Stimulated activated CD8-positive, alpha-beta memory T cell treated with anti-CD3 and anti-CD28 coated beads, Interleukin-2, amount 100 ng/mL, for 48 hours (primary cell): ENCODE data around the gene CISD2.
"Not testable (repeated sequence)": the region's sequence is repeated elsewhere in the genome, so short reads cannot be mapped to it uniquely, and the experiment has no call there.

ENCODE experiments used
- DNase-seq, 2 donors: peaks; one replicate each; pipeline ENCODE4 v3.0.0-alpha.2; 2020; ENCODE audit warnings: low read depth in 2 of 2

CISD2 gene, protein sequence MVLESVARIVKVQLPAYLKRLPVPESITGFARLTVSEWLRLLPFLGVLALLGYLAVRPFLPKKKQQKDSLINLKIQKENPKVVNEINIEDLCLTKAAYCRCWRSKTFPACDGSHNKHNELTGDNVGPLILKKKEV

DNA sequence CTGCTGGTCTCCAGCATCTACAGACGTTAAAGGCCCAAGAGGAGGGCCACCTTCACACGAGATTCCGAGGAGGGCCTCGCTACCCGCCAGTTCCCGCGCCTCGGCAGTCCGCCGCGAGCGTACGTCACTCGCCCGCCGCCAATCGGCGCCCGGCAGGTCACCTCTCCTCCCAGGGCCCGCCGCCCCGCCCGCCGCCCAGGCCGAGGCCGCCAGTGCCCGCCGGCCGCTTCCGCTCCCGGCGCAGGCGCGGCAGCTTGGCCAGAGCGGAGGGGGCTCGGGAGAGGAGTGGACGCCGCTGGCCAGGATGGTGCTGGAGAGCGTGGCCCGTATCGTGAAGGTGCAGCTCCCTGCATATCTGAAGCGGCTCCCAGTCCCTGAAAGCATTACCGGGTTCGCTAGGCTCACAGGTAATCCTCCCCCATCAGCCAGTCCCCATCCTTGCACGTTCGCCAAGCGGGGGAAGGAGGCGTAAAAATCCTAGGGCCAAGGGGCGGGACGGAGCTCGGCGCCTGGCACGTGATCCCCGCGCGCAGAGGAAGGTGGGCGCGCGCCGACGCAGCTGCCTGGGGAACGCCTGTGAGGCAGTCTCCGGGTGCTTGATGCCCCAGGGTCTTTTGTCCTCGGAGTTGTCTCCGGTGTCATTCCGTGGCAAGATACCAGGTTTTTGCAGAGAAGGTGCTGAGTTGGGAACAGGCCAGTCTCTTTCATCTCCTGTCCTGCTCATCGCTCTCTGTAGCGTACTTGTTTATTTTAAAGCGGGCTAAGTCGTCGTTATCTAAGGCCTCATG lies at the start of gene CISD2:
TSS of gene CISD2 (plus strand) at position 212 of the 788 bp plus-strand sequence. CDS start at position 305, 93 bp downstream.
- DNase-seq, result peak; percentile 87

DNA sequence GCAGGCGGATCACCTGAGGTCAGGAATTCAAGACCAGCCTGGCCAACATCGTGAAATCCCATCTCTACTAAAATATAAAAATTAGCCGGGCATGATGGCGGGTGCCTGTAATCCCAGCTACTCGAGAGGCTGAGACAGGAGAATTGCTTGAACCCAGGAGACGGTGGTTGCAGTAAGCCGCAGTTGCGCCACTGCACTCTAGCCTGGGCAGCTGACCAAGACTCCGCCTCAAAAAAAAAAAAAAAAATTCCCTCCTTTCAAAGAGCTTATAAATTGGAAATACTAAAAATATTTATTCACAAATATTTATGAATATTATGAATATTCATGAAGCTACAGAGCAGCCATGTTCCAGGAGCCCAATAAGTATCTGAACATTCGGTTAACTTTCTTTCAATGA lies 49.7 kb upstream of the CISD2 start:
- DNase-seq, result not testable (repeated sequence)

DNA sequence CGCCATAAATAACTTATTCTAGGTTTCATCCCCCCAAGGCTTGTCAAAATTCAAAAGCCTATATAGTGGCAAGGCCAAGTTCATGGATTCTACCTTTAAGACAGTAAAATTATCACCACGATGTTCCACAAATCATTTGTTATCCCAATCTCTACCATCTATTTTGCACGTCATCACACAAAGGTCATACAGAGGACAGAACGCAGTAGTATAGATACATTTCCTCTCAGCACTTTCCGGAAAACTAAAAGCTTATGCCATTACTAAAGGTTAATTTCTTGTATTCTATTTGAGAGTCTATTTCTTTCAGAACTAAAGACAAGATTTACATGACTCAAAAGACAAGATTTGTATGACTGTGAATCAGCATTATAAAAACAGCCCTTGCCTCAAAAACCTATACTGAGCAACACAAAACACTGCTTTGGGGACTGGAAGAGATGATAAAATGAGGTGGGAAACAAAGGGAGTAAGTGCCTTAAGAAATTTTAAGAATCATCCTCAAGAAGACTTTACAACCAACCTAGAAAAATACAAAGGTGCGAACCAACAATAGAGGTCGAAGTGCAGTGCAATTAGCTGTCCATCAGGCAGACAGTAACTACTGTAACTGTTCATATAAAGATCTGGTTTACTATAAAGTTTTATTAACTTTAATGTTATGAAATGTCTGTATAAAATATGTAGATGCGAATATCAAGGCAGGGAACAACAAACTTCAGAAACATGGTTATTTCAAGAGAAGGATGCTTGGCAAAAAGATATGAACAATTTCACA lies 49.0 kb upstream of the CISD2 start:
- DNase-seq, result no peak

DNA sequence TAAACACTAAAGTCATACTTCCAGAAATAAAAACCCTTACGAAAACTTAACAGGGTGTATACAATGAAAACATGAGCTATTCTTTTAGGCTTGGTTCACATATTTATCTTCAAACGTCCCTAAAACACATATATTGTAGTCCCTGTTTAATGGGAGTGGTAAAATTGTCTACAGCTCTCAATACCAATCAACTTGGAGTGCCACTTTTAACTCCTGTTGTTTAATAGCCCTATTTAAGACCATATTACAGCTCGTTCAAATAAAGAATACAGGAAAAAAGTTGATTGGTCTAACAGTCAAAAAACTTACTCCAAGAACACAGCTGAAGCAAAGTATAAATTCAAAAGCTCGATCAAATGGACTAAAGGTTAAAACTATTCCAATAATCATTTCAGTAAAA lies 45.3 kb upstream of the CISD2 start:
- no peak for DNase-seq

DNA sequence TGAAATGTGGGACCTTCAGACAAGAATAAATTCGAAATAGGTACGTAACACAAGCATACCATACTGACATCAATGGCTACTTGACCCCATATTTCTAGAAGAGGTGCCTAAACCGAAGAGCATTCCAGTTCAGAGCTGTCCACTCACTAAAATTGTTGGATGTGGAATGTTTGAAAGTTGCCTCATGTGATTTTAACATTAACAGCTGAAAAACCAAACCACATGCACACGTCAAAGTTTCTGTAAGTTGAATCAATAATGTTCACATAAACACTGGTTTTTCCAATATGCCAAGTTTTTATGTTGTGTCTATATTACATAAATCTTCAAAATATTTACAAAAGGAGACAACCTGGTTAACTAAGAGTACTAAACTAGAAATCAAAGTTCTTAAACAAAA lies 44.9 kb upstream of the CISD2 start:
- DNase-seq, result no peak

DNA sequence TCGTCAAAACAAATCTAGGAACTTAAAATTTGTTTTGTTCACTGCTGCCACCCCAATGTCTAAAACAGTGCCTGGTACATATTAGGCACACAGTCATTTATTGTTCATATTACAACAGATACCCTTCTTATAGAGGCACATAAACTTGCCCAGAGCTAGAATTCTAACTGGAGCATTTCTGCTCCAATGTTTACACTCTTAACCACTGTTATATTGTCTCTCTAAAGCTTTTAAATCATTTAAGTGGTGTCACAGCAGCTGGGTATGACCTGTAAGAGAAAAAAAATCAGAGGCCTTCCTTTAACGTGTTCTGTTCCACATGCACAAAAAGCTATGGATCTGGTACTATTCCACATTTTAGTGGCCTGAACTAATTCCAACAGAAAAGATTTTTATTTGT lies 44.4 kb upstream of the CISD2 start:
- DNase-seq, result no peak

DNA sequence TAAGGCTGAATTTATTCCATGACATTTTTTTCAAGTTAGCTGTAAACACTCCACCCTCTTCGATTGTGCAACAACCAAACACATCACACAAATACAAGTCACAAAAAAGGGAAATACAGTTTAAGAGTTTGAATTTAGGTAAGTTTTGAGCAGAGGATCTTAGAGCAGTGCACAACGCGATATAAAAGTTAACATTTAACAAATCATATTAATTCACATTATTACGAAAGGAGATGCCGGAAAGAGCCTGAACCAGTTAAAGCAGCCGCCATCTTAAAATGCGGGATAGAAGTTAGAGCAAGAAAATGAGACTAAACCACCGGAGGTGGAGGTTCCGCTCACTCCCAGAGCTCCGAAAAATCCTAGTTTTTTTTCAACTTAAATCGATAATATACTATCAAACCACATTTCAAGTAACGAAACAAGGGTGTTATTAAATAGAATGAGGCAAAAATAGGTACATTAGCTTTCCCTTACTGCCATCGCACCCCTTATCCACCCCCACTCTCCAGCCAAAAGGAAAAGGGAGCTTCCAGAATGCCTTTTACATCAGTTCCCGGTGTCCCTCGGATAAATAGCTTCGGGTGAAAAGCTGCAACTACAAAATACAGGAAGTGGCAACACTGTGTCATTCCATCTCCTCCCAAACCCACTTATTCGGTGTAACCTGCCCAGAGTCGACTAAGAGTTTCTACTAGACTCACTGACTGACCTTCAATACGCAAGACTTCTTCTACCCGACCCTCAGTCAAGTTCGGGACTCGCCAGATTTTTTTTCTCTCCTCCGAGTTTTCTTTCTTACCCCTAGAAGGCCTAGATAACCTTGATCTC lies 43.3 kb upstream of the CISD2 start:
- DNase-seq, result no peak

DNA sequence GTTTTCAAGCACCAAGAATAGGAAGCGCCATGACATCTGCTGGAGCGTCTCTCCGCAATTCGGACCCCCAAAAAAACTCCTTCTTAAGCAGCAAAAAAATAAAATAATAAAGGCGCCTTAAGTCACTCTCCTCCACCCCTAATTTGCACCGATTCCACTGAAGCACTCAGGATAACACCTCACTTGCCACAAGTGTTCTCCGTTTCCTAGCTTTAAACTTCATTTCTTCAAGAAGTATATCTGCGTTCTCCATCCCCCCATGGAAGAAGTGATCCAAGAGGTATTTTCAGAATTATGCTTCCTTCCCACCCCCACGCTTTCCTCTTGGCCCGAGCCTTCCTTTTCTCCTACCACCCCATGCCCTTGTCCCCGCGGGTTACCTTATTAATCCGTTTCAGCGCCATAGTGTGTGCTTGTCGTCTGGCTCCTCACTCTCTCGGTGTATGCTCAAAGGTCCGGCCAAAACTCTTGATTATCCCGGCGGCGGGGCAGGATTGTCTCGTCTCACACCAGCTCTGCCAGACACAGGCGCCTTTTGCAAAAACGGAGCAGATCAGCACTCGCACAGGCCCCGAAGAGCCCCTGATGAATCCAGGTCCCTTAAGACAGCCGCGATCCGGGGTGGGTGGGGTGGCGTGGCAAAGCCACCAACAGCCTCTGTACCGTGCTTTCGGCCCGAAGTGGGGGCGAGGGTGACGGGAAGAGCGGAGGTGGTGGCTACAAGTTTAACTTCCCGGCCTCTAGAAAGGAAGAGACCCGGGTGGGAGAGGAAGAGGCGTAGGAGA lies 42.5 kb upstream of the CISD2 start:
- peak in 1 of 2 donors; percentile 62 for DNase-seq

DNA sequence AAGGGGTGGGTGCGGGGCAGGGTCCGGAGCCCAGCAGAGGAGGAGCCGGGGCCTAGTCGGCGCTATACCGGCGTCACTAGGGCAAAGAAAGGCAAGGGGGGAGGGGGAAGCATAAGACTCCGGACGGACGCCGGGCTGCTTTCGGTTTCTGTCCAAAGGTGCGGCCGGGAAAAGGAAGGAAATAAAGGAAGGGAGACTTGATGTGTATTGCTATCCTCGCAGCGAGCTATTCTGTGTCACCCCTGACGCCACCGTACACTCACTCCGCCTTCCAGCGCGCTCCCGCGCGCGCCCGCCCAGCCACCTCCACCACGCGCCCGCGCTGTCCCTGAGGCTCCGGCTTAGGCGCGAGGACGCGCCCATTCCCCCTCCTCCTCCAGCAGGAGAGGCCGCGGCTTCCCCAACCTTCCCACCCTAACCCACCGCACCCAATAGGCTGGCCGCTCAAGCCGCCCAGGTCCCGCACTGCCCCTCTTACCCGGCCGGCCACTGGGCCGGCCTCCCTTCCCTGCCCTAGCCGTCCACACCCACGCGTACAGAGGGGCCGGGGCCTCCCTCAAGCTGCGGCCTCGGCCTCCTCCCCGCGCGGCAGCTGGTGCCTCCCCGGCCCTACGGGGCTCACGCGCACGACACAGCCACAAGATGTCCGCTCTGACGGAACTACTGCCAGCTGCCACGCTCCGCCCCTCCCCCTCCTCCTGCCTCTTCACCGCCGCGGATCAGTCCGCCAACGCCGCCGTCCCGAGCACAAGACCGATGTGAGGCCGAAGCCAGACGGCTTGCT lies 41.7 kb upstream of the CISD2 start, which contains the start of gene UBE2D3:
TSS of gene UBE2D3 (minus strand) at position 662 of the 784 bp plus-strand sequence. CDS start 1,043 bp downstream, outside the sequence.
- DNase-seq, result peak; percentile 86 to 93

DNA sequence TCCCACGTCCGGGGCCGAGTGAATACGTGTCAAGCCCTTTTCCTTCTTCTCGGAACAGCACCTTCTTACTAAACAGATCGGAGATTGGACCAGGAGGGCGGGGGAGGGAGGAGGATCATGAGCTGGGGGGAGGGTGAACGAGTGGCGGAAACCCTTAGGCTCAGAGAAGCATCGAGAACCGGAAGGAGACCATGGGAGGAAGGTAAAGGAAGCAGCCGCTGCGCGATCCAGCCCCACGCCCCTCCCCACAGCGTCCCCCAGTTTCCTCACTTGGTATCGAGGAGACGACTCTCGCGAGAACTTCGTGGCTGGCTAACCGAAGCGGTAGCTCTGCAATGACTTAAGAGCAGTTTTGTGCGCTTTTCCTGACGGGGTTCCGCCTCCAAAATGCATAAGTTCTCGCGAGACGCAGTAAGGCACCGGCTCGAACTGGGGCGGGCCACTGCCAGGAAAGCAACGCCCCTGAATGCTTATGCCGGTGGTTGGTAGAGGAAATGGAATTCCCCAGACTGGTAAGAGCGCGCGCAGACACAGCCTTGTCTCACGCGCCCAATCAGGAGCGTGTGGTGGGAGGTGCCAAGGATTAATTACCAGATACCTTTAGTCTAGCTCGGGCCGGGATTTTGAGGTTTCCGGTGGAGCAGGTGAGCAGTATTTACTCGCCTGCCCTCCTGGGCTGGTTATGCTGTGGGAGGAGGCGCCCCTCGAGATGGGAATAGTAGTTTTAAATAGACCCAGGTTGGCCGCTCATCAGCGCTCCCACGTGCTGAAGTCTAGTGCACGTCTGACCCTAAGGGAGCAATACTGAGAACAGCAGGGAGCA lies 40.9 kb upstream of the CISD2 start:
- peak; percentile 95 to 97 for DNase-seq

DNA sequence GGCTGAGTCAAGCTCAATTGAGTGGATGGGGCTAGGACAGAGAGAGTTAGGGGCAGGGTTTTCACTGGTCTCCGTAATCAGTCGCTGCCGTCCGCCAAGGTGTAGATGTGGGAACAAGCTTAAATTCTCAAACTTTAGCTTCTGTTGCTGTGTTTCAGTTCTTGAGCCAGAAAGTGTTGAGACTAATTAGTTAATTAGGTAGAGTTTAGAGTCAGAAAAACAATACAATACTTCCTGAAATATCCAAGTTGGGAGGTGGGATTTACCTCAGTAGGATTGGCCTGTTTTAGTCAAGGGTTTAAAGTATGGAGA lies 40.3 kb upstream of the CISD2 start:
- no peak for DNase-seq

DNA sequence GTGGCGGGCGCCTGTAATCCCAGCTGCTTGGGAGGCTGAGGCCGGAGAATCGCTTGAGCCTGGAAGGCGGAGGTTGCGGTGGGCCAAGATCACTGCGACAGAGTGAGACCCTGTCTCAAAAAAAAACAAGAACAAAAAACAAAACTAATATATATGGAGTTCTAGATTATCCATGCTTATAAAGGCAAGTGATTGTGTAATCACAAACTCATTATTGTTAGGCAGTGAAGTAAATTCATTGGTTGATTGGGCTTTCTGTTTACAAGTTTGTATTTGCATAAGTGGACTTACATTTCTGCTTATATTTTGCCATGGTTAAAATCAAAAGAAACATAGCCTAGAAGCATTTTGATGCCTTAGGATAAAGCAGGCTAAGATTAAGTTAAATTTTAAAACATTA lies 39.0 kb upstream of the CISD2 start:
- DNase-seq, result no peak

DNA sequence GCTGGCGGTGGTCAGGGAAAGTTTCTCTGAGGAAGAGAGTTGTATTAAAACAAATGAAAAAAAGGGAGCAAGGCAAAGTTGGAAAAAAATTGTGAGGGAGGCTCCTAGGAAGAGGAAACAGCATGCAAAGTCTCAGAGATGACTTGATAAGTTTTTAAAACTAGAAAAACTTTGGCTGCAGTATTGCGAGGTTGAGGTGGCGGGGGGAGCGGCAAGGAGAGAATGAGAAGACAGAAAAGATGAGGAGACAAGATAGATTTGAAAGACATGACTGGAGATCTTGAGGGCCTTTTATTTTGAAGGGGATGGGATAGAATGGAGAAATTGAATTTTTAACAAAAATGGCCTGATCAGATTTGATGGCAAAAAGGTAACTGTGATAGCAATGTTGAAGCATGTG lies 36.7 kb upstream of the CISD2 start:
- DNase-seq, result no peak

DNA sequence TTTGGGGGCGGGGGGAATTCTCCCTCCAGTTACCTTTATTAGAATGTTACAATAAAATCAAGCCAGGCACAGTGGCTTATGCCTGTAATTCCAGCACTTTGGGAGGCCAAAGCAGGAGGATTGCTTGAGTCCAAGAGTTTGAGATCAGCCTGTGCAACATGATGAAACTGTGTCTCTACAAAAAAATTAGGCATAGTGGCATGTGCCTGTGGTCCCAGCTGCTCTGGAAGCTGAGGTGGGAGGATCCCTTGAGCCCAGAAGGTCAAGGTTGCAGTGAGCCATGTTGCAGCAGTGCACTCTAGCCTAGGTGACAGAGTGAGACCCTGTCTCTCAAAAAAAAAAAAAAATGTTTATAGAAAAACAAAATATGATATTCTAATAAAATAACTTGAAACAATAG lies 36.1 kb upstream of the CISD2 start:
- no peak for DNase-seq

DNA sequence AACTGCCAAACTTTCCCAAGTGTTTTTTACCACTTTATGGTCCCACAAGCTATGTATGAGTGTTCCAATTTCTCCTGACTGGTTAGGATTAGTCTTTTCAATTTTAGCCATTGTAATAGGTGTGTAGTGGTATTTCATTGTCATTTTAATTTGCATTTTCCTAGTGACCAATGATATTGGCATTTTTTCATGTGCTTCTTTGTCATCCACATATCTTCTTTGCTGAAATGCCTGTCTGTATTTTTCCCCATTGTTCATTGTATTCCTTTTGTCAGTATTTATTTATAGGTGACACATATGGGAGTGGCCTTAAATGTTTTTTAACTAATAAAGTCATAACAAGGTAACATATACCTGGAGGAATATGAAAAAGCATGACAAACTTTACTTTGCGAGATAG lies 32.2 kb upstream of the CISD2 start:
- DNase-seq, result no peak

DNA sequence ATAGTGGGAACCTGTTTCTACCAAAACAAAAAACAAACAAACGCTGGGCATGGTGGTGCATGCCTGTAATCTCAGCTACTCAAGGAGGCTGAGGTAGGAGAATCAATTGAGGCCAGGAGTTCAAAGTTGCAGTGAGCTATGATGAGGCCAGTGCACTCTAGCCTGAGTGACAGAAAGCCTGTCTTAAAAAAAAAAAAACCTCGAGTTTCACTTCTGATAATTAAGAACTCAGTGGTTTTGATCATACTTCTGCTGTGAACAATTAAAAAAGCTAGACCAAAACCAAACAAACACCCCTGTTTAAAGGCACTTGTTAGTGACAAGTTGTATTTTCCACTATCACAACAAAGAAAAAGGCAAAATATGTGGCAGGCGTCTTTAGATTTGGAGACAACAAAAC lies 26.4 kb upstream of the CISD2 start:
- no peak for DNase-seq

DNA sequence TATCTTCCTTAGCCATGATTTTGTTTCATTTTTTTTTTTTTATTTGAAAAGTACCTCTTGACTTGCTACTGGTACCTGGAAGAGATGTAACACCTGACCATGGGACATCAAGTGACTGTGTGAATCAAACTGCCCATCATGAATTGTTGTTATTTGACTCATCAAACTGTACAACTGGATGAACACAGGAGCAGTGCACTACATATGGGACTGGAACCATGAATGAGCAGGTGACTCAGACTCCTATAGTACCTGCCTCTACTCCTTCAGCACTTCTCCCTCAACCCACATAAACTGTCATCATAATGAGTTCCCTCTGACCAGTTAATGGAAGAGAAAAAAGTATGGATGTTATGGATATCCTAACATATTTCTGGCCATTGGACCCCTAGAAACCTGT lies 25.5 kb upstream of the CISD2 start:
- no peak for DNase-seq

DNA sequence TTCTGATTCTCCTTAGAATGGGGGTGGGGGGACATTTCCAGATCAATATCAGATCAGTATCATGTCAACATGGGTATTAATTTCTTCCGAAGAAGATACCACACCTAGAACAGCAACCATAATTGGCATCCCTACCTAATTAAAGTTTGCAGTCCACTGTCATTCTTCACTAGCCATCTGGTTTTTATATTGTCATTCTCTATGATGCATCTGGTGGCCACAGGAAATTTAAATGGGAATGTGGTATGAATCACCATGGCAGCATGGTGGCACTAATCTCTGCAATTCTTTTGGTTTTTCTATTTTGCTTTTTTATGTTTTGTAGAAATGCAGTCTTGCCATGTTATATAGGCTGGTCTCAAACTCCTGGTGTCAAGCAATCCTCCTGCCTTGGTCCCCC lies 24.9 kb upstream of the CISD2 start:
- DNase-seq, result no peak

DNA sequence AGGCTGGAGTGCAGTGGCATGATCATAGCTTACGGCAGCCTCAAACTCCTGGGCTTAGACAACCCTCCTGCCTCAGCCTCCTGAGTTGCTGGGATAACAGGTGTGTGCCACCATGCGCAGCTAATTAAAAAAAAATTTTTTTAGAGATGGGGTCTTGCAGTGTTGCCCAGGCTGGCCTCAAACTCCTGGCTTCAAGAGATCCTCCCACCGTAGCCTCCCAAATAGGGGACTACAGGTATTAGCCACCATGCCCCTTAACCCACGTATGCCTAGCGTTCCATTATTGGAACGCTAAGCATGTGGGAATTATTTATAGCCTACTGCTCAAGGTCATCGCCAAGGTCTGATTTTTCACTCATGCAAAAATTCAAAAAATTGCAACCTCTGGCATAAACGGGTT lies 21.1 kb upstream of the CISD2 start:
- no peak for DNase-seq
